ENCODE measurements around the gene RALGAPA2. TPM values are rescaled to one million over a fixed set of nuclear protein-coding genes. Genes with fewer than 3 reads are reported as not detected.

RALGAPA2 gene
- total and polyA plus RNA-seq, 5 donors from 2014 or later = 4.7 to 28.8 (median 6.2) TPM

DNA sequence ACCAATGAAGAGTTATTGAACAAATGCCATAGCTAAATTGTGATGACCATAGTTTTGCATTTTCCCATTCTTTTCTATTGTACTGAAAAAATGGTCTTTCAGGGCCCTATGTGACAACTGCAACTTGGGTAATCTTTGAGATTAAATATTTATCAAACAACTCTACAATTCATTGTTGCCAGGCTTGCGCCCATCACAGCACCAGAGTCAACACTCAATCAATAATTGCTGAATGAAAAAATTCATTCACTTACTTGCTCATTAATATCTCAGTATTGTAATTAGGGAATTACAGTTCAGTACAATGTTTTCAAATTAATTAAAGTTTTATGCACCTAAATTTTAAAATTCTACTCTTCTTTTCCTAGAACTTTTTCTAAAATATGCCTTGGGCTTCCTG, 7.7 kb upstream of the RALGAPA2 start:
- H3K4me3 Mint-ChIP-seq = no peak overlapping the region
- Histone ChIP-seq H3K36me3 (ENCODE audit: control insufficient read depth, insufficient read depth, low read length) (no peaks in the 10 kb centered on the region), H3K9me3 (ENCODE audit: control insufficient read depth in 2 of 2, low read length in 2 of 2) (no peaks in the 10 kb centered on the region), H3K27ac (ENCODE audit: insufficient read depth, low read length, poor library complexity, severe bottlenecking) (no peak overlapping the region), H3K4me1 (ENCODE audit: control insufficient read depth, insufficient read depth, low read length, poor library complexity, severe bottlenecking) (no peaks in the 10 kb centered on the region), H3K27me3 (ENCODE audit: control insufficient read depth, insufficient read depth, low read length) (peaks cover 2% of the 10 kb centered on the region), H3K4me3 (ENCODE audit: low read depth, low read length) (no peak overlapping the region)
- H3K27ac Mint-ChIP-seq = no peak overlapping the region
- DNase-seq (no peak), ATAC-seq (ENCODE audit: low read depth in 2 of 2) (no peak)
- H3K27me3 Mint-ChIP-seq = peaks cover 13% of the 10 kb centered on the region
- no peaks in the 10 kb centered on the region for H3K36me3 Mint-ChIP-seq
- H3K4me1 Mint-ChIP-seq = no peaks in the 10 kb centered on the region
- peaks cover 0 to 1% (median 0%) of the 10 kb centered on the region in 7 donors for H3K9me3 Mint-ChIP-seq

DNA sequence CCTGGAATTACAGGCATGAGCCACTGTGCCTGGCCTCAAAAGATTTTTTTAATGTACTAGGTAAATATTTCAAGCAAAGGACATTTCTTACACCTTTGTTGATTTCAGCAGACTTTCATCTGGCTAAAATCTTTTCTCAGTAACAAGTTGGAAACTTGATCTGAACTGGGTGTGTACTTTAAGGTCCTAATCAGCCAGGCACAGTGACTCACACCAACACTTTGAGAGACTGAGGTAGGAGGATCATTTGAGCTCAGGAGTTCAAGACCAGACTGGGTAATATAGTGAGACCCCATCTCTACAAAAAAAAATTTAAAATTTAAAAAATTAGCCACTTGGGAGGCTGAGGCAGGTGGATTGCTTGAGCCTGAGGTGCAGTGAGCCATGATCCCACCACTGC, 7.0 kb upstream of the RALGAPA2 start:
- no peak overlapping the region for H3K4me3 Mint-ChIP-seq
- ATAC-seq (ENCODE audit: low read depth in 2 of 2) (no peak), DNase-seq (no peak)
- H3K9me3 Mint-ChIP-seq = peaks cover 0 to 1% (median 0%) of the 10 kb centered on the region in 7 donors
- Histone ChIP-seq H3K27me3 (ENCODE audit: control insufficient read depth, insufficient read depth, low read length) (no peaks in the 10 kb centered on the region), H3K4me3 (ENCODE audit: low read depth, low read length) (no peak overlapping the region), H3K27ac (ENCODE audit: insufficient read depth, low read length, poor library complexity, severe bottlenecking) (no peak overlapping the region), H3K9me3 (ENCODE audit: control insufficient read depth in 2 of 2, low read length in 2 of 2) (no peaks in the 10 kb centered on the region), H3K36me3 (ENCODE audit: control insufficient read depth, insufficient read depth, low read length) (no peaks in the 10 kb centered on the region), H3K4me1 (ENCODE audit: control insufficient read depth, insufficient read depth, low read length, poor library complexity, severe bottlenecking) (no peaks in the 10 kb centered on the region)
- H3K4me1 Mint-ChIP-seq = no peaks in the 10 kb centered on the region
- peaks cover 13% of the 10 kb centered on the region for H3K27me3 Mint-ChIP-seq
- H3K27ac Mint-ChIP-seq = no peak overlapping the region
- H3K36me3 Mint-ChIP-seq = no peaks in the 10 kb centered on the region

DNA sequence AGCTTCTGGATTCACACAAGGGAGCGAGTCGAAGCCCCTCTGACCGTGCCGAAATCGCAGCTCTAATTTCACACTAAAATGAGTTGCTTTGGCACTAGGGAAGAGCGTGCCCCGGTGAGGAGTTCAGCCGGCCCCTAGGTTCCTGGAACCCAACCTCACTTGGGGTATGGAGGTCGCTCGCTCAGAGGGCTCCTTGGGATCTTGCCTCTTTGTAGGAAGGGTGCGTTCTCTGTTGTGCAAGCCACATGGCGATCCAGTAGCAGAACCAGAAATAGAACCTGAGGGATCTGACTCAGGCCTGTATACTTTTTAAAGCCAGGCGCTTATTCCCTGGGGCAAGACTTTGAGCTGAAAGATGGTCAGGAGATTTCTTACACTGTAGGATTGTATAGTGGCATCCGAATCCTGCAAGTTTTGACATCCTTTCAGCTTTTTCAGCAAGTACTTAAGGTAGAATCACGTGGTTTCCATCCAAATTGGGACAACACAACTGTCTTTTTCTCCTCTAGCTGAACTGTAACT, 861 bp upstream of the RALGAPA2 start:
- peaks cover 4% of the 10 kb centered on the region for H3K27me3 Mint-ChIP-seq

DNA sequence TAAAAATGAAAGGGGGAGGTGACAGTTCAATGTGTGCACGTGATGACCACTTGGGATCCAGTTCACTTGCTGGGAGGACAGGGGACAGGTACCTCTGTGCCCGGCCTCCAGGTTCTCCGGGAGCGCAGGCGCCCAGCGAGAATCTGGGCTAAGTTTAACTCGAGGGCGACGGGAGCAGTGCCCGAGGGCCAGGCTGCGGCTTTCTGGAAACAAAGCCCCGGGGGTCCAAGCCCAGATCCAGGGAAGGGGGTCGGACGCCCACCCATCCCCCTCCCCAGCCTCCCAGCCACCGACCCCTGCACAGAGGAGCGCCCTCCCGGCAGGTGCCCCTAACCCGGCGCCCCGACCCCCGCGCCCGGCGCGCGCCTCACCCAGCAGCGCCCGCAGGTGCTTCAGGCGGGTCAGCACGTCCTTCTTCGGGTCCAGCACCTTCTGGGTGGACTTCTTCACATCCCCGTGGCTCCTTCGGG, 405 bp downstream of the RALGAPA2 start:
- Mint-ChIP-seq H3K27me3 (peaks cover 4% of the 10 kb centered on the region), H3K9me3 (peaks cover 0 to 2% (median 0%) of the 10 kb centered on the region in 7 donors)

More for the DNA sequence above, 861 bp upstream of the RALGAPA2 start:
- Histone ChIP-seq H3K4me1 (ENCODE audit: control insufficient read depth, insufficient read depth, low read length, poor library complexity, severe bottlenecking) (peaks cover 28% of the 10 kb centered on the region), H3K4me3 (ENCODE audit: low read depth, low read length) (peak overlapping the region; percentile 48), H3K27me3 (ENCODE audit: control insufficient read depth, insufficient read depth, low read length) (no peaks in the 10 kb centered on the region), H3K9me3 (ENCODE audit: control insufficient read depth in 2 of 2, low read length in 2 of 2) (no peaks in the 10 kb centered on the region), H3K27ac (ENCODE audit: insufficient read depth, low read length, poor library complexity, severe bottlenecking) (peak overlapping the region; percentile 90), H3K36me3 (ENCODE audit: control insufficient read depth, insufficient read depth, low read length) (no peaks in the 10 kb centered on the region)
- no peaks in the 10 kb centered on the region for H3K36me3 Mint-ChIP-seq
- H3K9me3 Mint-ChIP-seq = peaks cover 0 to 2% (median 0%) of the 10 kb centered on the region in 7 donors
- H3K4me1 Mint-ChIP-seq = peaks cover 14 to 34% (median 26%) of the 10 kb centered on the region in 4 donors
- DNase-seq = no peak
- no peak for ATAC-seq (ENCODE audit: low read depth in 2 of 2)
- peak overlapping the region; percentile 92 to 98 (median 93) for H3K4me3 Mint-ChIP-seq
- peak overlapping the region; percentile 95 to 97 (median 97) for H3K27ac Mint-ChIP-seq

DNA sequence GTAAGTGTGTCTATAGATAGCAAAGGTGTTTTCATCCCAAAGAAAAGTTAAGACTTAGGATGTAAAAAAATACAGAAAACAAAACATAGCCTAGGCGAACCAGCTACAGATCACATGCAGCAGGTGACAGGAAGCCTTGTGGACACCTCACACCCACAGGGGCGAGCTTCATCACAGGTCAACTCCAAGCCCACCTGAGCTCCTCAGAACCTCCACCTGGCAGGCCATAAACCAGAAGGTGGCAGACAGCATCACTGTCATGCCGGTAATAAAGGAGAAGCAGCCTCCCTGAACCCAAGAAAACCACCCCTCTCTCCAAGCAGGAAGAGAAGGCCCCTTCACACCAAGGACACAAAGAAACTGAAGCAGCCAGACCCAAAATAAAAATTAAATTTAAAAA, 1.0 kb downstream of the RALGAPA2 start:
- DNase-seq = peak; percentile 6 to 53 (median 27)
- ATAC-seq (ENCODE audit: low read depth in 2 of 2) = no peak
- Mint-ChIP-seq H3K4me1 (peaks cover 19 to 50% (median 32%) of the 10 kb centered on the region in 4 donors), H3K36me3 (peaks cover 5% of the 10 kb centered on the region), H3K4me3 (peak overlapping the region; percentile 94 to 98 (median 96)), H3K27me3 (peaks cover 4% of the 10 kb centered on the region), H3K27ac (peak overlapping the region; percentile 93 to 96 (median 95)), H3K9me3 (peaks cover 0 to 2% (median 0%) of the 10 kb centered on the region in 7 donors)
- peaks cover 28% of the 10 kb centered on the region for H3K4me1 ChIP-seq (ENCODE audit: control insufficient read depth, insufficient read depth, low read length, poor library complexity, severe bottlenecking)
- no peaks in the 10 kb centered on the region for H3K9me3 ChIP-seq (ENCODE audit: control insufficient read depth in 2 of 2, low read length in 2 of 2)
- H3K36me3 ChIP-seq (ENCODE audit: control insufficient read depth, insufficient read depth, low read length) = no peaks in the 10 kb centered on the region
- peak overlapping the region; percentile 52 for H3K27ac ChIP-seq (ENCODE audit: insufficient read depth, low read length, poor library complexity, severe bottlenecking)
- peak overlapping the region; percentile 73 for H3K4me3 ChIP-seq (ENCODE audit: low read depth, low read length)
- no peaks in the 10 kb centered on the region for H3K27me3 ChIP-seq (ENCODE audit: control insufficient read depth, insufficient read depth, low read length)

More for the DNA sequence above, 405 bp downstream of the RALGAPA2 start:
- Histone ChIP-seq H3K4me1 (ENCODE audit: control insufficient read depth, insufficient read depth, low read length, poor library complexity, severe bottlenecking) (peaks cover 28% of the 10 kb centered on the region), H3K9me3 (ENCODE audit: control insufficient read depth in 2 of 2, low read length in 2 of 2) (no peaks in the 10 kb centered on the region), H3K27me3 (ENCODE audit: control insufficient read depth, insufficient read depth, low read length) (no peaks in the 10 kb centered on the region), H3K4me3 (ENCODE audit: low read depth, low read length) (peak overlapping the region; percentile 73), H3K27ac (ENCODE audit: insufficient read depth, low read length, poor library complexity, severe bottlenecking) (peak overlapping the region; percentile 90), H3K36me3 (ENCODE audit: control insufficient read depth, insufficient read depth, low read length) (no peaks in the 10 kb centered on the region)
- H3K4me1 Mint-ChIP-seq = peaks cover 19 to 45% (median 30%) of the 10 kb centered on the region in 4 donors
- H3K27ac Mint-ChIP-seq = peak overlapping the region; percentile 93 to 96 (median 95)
- peak overlapping the region; percentile 94 to 98 (median 96) for H3K4me3 Mint-ChIP-seq
- peaks cover 5% of the 10 kb centered on the region for H3K36me3 Mint-ChIP-seq
- DNase-seq = peak in 1 of 3 donors; percentile 14
- ATAC-seq (ENCODE audit: low read depth in 2 of 2) = no peak

DNA sequence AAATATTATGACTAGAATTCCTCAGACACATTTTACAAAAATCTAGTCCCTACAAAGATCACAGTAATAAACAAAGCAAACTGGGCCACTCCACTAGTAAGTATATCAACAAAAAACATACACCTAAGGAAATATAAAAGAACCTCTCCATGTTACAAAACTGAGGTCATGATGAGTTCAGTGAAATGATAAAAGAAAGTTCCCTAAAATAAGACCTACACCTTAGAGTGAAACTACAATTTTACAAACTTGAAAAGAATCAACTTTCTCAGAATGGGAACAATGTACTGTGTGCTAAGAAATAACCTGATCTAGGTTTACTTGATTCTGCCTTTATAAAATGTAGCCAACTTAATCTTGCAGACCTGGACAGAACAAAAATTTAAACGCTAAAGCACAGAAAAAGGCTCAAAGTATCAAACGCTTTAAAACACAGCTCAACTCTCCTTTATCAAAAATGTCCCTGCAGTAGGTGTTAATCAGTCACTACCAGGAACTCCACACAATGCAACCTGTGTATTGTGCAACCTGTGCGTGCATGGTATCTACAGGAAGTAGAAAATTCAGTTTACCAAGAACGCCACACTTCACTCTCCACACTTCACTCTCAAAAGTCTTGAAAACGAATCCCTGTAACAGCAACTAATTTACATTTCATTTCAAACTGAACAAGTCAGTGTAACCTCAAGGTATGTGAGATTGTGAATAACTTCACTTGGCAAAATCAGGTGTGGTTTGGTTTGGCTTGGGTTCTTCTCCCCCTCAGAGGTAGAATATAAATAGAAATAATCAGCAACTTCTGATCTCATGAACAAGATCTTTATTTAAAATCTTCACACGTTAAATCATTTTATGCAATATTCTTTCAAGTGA, 1.8 kb downstream of the RALGAPA2 start:
- no peaks in the 10 kb centered on the region for H3K27me3 ChIP-seq (ENCODE audit: control insufficient read depth, insufficient read depth, low read length)
- no peaks in the 10 kb centered on the region for H3K36me3 ChIP-seq (ENCODE audit: control insufficient read depth, insufficient read depth, low read length)
- peak in 2 of 3 donors; percentile 44 to 79 for DNase-seq
- no peaks in the 10 kb centered on the region for H3K9me3 ChIP-seq (ENCODE audit: control insufficient read depth in 2 of 2, low read length in 2 of 2)
- peaks cover 28% of the 10 kb centered on the region for H3K4me1 ChIP-seq (ENCODE audit: control insufficient read depth, insufficient read depth, low read length, poor library complexity, severe bottlenecking)
- H3K36me3 Mint-ChIP-seq = peaks cover 5% of the 10 kb centered on the region
- H3K4me1 Mint-ChIP-seq = peaks cover 24 to 55% (median 38%) of the 10 kb centered on the region in 4 donors
- peak overlapping the region; percentile 94 to 98 (median 96) for H3K4me3 Mint-ChIP-seq
- no peaks in the 10 kb centered on the region for H3K27me3 Mint-ChIP-seq
- no peak overlapping the region for H3K27ac ChIP-seq (ENCODE audit: insufficient read depth, low read length, poor library complexity, severe bottlenecking)
- ATAC-seq (ENCODE audit: low read depth in 2 of 2) = peak; percentile 21 to 27
- peaks cover 0 to 2% (median 0%) of the 10 kb centered on the region in 7 donors for H3K9me3 Mint-ChIP-seq
- H3K27ac Mint-ChIP-seq = peak overlapping the region; percentile 93 to 96 (median 95)
- peak overlapping the region; percentile 73 for H3K4me3 ChIP-seq (ENCODE audit: low read depth, low read length)

DNA sequence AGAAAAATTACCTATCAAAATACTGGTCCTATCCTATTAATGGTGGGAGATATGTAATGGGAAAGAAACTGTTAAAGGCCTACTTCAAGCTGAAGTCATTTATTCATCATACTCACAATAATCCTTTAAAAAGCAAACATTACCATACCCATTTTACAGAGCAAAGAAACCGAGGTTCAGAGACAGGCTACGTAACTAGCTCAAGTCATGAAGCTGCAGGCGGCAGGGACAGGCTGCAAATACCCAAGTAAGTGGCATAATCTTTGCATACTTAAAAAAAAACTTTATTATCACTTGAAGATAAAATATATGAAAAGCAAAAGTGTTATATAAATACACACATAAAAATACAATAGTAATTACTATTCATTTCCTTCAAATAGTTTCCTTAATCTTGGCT, 2.6 kb downstream of the RALGAPA2 start:
- Histone ChIP-seq H3K27ac (ENCODE audit: insufficient read depth, low read length, poor library complexity, severe bottlenecking) (no peak overlapping the region), H3K4me3 (ENCODE audit: low read depth, low read length) (peak overlapping the region; percentile 73), H3K36me3 (ENCODE audit: control insufficient read depth, insufficient read depth, low read length) (no peaks in the 10 kb centered on the region), H3K4me1 (ENCODE audit: control insufficient read depth, insufficient read depth, low read length, poor library complexity, severe bottlenecking) (peaks cover 28% of the 10 kb centered on the region), H3K27me3 (ENCODE audit: control insufficient read depth, insufficient read depth, low read length) (no peaks in the 10 kb centered on the region), H3K9me3 (ENCODE audit: control insufficient read depth in 2 of 2, low read length in 2 of 2) (no peaks in the 10 kb centered on the region)
- H3K4me1 Mint-ChIP-seq = peaks cover 24 to 58% (median 38%) of the 10 kb centered on the region in 4 donors
- H3K9me3 Mint-ChIP-seq = peaks cover 0 to 2% (median 0%) of the 10 kb centered on the region in 7 donors
- peaks cover 5% of the 10 kb centered on the region for H3K36me3 Mint-ChIP-seq
- peak overlapping the region in 3 of 4 donors; percentile 95 to 98 (median 96) for H3K4me3 Mint-ChIP-seq
- H3K27me3 Mint-ChIP-seq = no peaks in the 10 kb centered on the region
- ATAC-seq (ENCODE audit: low read depth in 2 of 2) (no peak), DNase-seq (no peak)
- H3K27ac Mint-ChIP-seq = no peak overlapping the region

Measured in CD4-positive, CD25-positive, alpha-beta regulatory T cell (primary cell).